ENCODE data around the gene GRIK5.

GRIK5 gene

DNA sequence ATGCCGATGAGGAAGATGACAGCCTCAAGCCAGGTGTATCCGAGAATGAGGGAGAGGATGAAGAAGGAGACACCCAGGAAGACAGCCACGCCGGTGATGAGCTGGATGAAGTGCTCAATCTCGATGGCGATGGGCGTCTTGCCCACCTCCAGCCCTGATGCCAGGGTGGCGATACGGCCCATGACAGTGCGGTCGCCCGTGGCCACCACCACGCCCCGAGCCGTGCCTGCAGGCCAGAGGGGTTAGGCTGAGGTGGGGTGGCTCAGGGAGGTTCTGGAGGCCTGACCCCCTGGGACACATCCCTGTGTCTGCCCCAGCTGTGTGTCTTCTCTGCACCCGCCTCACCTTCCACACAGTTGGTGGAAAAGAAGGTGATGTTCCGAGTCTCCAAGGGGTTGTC lies 85.0 kb downstream of the GRIK5 start:
- DNase-seq, result no peak

DNA sequence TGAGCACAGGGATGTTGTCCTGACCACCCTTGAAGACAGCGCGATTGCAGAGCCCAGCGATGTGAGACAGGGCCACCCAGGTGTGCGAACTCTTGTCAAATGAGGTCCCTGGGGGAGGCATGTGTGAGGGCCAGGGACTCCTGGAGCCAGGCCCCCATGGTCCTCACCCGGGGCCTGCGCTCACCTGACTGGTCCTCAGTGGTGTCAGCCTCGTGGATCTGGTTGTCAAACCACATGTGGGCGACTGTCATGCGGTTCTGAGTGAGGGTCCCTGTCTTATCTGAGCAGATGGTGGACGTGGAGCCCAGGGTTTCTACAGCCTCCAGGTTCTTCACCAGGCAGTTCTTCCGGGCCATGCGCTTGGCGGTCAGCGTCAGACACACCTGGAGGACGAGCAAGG lies 88.3 kb downstream of the GRIK5 start:
- DNase-seq, result no peak

DNA sequence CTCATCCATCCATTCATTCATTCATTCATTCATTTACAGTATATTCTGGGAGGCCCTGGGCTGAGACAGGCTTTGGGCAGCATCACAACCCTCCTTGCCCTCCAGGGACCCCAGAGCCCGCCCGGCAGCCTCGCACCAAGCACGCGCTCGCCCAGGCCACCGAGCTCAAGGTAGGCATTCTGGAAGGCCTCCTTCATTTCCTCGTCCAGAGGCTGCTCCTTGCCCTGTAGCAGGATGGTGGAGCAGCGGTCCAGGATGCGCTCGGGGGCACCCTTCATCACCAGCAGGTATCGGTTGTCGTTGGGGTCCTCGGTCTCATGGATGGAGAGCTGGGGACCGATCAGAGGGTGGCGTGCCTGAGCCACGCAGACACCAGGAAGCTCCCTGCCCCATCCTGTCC lies 91.5 kb downstream of the GRIK5 start:
- DNase-seq, result no peak

DNA sequence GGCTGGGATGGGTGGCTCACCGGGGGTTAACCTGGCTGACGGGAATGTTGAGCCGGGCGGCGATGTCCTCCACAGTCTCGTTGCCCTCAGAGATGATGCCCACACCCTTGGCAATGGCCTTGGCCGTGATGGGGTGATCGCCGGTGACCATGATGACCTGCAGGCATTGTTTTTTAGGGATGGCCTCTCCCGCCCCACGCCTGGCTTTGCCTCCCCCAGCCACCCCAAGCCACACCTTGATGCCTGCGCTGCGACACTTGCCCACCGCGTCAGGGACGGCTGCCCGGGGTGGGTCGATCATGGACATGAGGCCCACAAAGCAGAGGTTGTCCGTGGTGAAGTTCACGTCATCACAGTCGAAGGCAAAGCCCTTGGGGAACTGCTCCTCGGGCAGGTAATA lies 92.1 kb downstream of the GRIK5 start:
- DNase-seq, result no peak

DNA sequence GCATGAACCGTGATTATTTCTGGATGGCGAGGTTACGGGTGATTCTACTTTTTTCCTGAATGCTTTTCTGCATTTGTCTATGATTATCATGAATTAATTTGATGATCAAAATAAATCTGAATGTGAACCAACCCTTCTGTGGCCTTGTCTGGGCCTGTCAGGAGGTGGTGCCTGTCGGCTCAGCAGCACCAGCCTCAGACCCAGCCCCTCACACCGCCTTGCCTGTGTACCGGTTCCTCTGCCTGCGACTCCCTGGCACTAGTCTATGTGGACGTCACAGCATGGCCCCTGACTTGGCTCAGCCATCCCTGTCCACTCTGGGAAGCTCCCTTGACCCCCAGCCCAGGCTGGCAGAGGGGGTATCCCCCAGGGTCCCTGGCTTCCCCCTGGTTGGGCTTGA lies 95.4 kb downstream of the GRIK5 start:
- DNase-seq, result no peak

DNA sequence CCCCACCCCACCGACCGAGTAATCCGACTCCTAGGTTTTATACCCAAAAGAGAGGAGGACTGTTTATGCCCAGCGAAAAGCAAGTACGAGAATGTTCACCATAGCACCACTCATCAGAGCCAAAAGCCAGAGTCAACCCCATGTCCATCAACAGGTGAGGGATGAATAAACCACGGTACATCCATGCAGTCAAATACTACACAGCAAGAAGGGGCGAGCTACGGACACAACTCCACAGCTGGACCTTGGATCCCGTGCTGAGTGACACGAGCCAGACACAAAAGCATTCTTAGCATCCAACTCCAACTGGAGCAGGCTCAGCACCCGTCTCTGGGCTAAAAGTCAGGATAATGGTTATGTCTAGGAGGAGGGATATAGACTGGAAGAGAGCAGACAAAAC lies 98.6 kb downstream of the GRIK5 start:
- no peak for DNase-seq

DNA sequence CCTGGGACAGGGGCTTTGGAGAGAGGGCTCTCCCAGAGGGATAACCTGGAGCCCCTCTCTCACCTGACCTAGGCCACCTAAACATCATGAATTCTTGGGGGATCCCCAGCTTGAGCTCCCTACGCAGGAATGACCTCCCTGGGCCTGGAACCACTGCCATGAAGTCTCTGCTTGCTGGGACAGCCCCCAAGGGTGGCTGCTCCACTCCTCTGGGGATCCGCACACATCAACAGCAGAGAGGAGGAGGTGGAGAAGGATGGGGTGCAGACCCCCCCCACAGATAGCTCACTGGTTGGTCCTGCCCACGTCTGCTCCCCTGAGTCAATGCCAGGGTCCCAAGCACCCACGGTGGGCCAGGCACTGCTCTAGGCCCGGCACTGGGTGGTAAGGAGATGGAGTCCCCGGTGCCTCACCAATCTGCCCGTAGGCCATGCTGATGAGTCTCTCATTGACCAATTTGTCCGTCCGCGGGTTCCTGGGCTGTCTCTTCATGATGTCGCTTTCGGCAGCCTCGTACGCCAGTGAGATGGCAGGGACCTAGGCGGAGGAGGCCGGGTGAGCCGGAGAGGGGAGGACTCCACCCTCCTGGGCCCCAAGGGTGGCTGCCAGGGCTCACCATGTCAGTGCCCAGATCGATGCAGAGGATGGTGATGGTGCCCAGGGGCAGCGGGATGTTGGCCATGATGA lies 100.1 kb downstream of the GRIK5 start:
- DNase-seq, result no peak

DNA sequence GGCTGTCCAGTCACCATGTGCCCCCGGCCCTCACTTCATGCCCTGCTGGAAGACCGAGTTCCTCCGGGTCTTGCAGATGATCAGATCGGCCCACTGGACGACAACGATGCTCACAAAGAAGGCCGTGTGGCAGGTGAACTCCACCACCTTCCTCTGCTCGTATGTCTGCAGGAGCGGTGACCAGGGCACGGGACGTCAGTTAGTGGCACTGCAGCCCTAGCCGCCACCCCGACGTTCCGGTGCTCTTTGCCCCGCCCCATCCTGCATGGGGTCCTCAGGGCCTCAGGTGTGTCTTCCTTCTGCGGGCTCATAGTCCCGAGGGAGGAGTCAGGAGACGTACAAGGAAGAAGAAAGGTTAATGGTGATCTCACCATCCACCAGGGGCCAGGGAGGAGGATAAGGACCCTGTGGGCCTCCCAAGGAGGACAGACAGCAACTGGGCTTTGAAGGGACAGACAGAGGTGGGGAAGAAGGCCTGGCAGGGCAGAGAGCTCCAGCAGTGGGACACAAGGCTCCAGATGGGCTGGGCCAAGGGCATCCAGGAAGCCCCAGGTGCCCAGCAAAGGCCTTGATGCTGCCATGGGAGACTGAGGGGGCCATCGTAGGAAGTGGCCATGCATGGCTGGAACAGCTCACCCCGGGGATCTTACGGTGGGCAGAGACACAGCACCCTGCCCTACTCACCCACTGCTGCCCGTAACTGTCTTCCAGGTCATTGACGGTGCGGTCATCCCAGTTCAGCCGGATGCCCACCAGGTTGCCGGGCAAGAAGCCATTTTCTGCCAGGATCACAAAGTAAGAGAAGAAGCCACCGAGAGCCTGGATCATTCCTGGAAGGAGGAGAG lies 101.0 kb downstream of the GRIK5 start:
- DNase-seq, result no peak

DNA sequence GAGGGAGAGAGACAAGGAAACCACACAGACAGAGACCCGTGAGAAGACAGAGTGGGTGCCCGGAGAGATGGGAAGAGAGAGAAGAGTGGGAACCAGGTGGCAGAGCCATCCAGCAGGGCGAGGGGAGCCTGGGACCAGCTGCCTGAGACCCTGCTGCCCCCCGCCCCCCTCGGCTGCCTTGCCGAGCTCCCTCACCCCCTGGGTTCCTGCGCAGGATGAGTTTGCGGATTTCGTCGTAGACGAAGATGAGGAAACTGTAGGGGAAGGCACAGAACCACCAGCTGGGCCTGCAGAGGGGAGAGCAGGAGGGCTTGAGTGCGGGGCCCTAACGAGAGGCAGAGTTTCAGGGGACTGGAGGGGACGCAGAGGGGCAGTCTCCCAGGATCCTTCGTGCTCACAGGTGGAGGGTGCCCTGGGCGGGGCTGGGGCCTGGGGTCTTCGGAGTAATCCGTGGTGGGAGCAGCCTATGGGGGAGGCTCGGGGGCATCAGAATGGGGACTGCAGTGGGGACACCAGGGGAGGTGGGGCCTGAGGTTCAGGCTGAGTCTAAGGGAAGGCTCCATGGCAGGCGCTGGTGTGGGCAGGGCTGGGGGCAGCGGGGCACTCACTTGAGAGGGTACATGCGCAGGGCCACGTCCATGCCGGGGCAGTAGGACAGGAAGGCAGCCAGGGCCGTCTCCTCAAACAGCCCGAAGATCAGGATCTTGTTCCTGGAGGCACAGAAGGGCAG lies 102.8 kb downstream of the GRIK5 start:
- no peak for DNase-seq

DNA sequence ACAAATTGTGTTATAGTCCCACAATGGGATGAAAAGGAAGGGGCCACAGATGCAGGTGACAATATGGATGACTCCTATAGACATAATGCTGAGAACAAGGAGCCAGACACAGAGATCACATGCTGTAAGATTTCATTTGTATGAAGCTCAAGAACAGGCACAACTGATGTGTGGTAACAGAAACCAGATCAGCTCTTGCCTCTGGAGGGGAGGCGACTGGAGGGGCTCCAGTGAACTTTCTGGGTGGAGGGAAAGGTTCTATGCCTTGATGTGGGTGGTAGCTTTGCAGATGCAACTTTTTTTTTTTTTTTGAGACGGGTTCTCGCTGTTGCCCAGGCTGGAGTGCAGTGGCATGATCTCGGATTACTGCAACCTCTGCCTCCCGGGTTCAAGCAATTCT lies 104.9 kb downstream of the GRIK5 start:
- no peak for DNase-seq

DNA sequence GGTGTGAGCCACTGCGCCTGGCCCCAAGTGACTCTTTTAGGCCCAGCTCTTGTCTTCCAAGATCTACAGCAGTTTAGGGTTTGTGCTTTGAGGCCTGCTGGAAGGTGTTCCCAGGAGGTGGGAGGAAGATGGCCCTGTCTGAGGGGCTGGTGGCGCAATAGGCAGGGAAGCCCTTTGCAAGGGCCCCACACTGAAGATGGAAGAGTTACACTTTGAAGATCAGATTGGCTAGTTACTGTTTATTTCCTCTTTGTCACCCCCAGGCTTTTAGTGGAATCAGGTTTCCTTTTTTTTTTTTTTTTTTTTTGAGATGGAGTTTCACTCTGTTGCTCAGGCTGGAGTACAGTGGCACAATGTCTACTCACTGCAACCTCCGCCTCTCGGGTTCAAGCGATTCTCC lies 109.0 kb downstream of the GRIK5 start:
- DNase-seq, result no peak

DNA sequence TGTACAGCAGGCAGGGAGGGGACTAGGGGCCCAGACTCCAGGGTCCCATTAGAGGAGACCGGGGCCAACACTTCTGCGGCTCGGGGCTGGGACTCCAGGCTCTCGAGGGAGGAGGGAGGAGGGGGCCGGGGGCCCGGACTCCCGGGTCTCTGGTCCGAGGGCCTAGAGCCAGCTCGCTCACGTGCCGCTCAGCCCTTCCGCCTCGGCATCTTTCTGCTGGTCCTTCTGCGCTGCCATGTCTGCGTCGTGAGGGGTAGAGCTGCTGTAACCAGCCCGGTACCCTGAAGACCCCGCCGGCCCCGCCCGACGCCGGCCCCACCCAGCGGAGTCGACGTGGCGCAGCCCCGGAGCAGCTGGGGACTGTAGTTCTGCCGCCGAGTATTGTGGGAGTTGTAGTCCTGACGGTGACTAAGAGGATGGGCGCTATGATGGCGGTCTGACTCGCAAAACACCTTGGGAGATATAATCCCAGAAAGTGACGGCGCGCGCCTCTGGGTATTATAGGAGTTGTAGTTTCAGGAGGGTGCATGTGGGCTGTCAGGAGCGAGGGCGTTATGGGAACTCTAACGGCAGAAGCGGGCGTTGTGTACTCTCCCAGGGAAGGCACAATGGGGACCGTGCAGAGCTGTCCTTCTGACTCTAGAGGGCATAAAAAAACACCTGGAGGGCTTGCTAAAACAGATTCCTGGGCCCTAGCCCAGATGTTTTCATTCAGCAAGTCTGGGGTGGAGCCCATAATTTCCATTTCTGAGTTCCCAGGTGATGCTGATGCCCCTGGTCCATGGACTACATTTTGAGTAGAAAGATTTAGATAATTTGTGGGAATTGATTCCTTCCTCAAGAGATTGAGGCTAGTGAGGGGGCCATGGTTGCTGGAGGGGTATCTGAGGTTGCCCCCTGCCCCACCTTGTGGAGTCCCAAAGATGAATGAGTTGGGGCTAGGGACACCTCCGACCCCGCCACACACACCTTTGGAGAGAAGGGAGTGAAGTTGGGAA lies 110.7 kb downstream of the GRIK5 start, which contains the start of gene RABAC1:
Gene RABAC1, minus strand, starts transcription at position 266 of the 998 bp plus-strand sequence. Its CDS starts 29 bp downstream, at position 237.
- DNase-seq, result peak; percentile 94

DNA sequence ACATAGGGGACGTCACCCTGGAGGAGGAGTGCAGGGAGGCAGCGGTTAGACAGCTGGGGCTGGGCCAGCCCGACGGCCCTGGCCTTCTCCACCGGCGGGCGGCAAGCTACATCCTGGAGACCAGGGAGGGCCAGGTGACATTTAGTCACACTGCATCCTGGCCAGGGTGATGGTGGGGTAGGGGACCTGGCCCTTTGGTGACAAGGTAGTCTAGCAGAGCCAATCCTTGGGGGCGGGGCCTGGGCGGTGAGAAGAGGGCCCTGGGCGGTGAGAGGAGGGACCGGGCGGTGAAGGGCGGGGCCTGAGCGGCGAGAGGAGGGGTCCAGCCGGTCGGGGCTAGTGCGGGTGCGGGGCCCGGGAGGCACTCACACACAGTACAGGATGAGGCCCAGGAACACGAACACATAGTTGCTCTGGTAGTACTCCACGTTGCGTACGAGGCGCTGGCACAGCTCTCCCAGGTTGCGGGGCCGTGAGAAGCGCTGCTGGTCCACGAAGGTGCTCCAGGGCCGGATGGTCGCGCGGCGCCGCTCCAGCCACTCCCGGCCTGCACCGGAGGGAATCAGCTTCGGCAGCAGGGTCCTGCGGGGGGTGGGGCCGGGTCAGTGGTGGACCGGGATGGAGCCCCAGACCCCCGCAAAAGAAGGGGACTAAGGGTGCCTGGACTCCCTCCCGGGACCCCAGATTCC lies 111.5 kb downstream of the GRIK5 start:
- peak; percentile 31 for DNase-seq

DNA sequence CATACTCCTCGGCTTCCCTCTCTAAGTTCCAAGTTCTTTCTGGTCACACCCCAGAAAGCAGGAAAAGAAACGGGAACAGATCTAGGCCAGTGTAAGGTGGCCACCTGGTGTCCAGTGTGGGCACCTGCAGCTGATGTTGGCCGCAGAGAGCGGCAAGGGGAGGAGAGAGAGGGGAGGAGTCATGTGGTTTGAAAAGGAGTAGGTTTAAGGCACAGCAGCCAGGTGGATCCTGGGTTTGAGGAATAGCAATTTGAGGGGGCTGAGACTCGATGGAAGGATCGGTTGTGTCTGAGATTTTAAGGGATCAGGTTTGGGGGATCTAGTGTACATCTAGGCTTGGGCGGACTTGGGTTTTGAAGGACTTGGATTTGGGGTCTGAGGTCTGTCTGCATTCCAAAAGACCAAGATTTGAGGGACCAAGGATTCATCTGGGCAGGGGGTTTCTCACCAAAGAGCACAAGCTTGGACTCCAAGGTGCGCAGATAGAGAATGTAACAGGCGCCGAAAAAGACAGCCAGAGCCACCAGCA lies 112.1 kb downstream of the GRIK5 start:
- peak; percentile 74 for DNase-seq

DNA sequence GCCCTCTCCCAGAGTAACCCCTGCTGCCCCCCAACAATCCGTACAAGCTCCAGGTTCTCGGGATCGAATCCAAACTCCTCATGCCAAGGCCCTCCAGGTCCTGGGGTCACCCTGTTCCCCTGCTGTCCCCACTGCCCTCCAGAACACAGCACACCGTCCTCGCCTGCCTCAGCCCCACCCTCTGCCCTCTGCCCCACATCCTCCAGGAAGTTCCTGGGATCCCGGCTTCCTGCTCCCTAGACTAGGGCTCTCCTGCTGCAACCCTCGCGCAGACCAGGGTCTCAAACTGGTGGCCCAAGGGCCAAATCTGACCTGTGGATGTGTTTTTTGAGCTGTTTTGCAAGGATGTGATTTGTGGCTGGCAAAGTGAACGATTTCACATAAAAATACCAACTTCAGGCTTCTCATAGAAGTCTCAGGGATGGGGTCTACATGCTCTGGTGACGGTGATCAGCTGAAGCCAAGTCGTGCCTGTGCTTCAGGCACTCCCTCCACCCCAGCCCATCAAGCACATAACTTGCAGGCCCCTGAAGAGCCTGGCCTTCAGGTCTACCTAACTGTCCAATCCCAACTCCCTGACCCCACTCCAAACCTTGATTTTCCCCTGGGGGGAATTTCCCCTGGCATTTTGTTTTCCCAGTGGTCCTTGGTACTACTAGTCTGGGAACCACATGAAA lies 112.7 kb downstream of the GRIK5 start:
- DNase-seq, result no peak

DNA sequence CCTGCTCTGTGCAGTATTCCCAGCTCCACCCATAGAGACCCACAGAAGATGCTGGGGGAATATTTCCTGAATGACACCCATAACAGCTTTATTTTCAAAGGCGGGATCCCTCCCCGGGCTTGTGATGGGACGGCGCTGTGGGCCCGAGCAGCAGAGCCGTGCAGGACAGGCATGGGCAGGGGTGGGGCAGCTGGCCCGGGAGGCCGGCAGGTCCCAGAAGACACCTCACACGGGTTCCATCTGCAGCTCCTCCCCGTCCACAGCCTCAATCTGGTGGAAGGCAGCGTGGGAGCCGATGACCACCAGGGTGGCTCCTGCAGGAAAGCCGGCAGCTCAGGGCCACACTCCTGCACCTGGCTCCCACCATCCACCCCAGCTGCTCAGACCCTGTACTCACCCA lies 113.4 kb downstream of the GRIK5 start:
- no peak for DNase-seq

DNA sequence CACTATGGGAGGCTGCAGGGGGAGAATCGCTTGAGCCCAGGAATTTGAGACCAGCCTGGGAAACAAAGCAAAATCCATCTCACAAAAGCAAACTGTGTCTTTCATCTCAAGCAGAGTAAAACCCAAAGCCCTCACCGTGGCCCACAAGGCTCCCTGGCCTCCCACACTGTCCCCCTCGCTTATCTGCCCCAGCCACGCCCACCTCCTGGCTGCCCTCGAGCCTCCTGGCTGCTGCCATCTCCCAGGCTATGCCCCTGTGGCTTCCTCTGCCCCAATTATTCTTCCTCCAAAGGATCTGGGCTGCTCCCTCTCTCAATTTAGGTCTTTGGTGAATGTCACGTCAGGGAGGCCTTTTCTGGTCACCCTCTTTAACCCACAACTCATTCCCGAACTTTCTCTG lies 114.5 kb downstream of the GRIK5 start:
- DNase-seq, result no peak

DNA sequence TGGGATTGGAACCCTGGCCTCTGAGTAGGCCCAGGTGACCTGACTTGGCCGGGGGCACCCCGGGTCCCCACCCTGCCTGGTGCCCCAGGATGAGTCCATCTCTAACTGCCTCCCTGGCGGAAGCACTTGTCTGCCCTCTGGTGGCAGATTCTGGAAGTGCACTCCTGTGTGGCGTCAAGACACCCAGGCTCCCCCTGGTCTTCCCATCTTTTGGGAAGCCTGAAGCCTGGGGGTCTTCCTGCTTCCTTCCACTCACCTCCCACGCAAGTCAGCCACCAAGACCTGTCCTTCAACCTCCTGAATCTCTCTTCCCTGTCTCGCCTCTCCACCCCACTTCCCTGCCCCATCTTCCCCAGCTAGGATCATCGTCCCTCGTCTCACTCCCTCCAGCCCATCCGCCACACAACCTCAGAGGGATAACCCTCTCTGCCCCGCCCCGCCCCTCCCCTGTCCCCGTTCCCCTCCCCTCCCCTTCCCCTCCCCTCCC lies 118.3 kb downstream of the GRIK5 start:
- DNase-seq, result no peak

All from NCI-H187 treated with DMSO at 0.1 percent for 48 hours (cell line).